NCI-H1048 (cell line): Measurements from ENCODE around the gene ST6GALNAC3.
"Not testable (repeated sequence)": the region's sequence is repeated elsewhere in the genome, so short reads cannot be mapped to it uniquely, and the experiment has no call there.

Experiments used
- DNase-seq: peaks from one replicate; lab custom pipeline; 2025; lab: John Stamatoyannopoulos, UW

ST6GALNAC3 gene

GRCh38 chr1:76198452-76198851 is 123.9 kb downstream of the ST6GALNAC3 start:
- DNase-seq = no peak

DNA sequence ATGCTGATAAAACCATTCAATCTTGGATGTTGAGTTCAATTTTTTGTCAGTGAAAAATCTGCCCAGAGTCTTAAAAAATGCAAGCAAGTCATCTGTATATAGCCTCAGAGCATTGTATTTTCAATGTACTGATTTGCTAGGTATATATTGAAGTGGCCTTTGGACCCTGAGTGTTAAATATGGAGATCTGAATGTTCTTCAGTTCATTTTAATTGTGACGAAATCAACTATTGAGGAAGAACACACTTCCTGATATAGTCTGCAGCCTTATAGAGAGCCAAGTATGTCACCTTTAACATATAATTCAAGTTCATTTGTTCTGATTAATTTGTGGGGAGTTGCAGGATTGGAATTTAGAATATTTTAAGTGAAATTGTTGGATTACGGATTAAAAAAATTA is 128.1 kb downstream of the ST6GALNAC3 start:
- no peak for DNase-seq

DNA sequence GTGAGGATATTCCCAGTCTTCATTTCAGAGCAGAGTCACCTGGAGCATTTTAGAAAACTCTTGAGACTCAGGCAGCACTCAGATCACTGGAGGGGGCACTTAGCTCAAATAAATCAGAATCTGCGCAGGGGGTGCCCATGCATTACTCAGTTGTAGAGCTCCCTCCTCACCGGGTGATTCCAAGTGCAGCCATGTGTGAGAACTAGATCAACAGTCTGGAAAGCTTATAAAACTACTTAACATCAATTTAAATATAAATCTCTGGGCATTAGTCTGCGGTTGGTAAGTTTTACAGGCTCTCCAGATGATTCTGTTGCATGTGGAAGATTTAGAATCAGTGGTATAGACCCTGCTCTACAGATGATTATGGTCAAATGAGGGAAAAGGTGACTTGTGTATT is 128.6 kb downstream of the ST6GALNAC3 start:
- DNase-seq = no peak

DNA sequence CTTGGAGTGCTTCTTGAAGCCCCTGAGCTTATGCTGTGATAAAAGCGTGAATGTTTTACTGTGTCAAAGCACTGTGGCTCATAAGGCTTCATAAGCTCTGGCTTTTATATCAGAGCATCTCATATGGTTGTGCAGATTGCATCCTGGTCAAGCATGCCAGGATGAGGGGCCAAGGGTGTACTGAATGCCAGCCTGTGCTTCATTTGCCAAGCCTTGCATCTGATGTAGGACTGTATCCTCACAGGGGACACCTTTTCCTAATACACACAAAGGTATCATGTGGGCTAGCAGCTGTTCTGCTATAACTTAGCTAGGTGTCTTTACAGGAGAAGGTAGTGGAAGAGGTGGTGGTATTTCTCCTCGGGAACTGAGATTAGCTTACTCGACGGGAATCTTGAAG is 134.7 kb downstream of the ST6GALNAC3 start:
- no peak for DNase-seq

DNA sequence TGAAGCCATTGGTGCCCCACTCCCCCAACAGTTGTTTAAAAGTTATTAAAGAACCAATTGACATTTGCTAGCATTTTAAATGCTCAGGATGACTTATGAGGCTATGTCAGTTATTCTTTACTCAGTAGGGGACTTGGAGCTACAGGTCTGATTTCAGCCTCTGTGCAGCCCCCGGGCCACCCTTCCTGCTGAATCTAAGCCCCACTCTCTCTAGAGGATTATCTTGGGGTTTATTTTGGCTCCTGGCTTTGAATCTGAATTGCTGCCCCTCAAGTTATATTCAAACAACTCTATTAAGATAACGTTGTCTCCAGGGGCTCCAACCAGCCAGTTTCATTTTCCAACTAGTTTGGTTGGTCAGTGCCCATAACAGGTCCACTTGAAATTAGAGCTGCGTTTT is 135.1 kb downstream of the ST6GALNAC3 start:
- no peak for DNase-seq

GRCh38 chr1:76210160-76210559 is 135.6 kb downstream of the ST6GALNAC3 start:
- no peak for DNase-seq

- no peak for DNase-seq
Measured at GRCh38 chr1:76218888-76219287, 144.3 kb downstream of the ST6GALNAC3 start.

- no peak for DNase-seq
Measured at GRCh38 chr1:76219366-76219818, 144.8 kb downstream of the ST6GALNAC3 start.

DNA sequence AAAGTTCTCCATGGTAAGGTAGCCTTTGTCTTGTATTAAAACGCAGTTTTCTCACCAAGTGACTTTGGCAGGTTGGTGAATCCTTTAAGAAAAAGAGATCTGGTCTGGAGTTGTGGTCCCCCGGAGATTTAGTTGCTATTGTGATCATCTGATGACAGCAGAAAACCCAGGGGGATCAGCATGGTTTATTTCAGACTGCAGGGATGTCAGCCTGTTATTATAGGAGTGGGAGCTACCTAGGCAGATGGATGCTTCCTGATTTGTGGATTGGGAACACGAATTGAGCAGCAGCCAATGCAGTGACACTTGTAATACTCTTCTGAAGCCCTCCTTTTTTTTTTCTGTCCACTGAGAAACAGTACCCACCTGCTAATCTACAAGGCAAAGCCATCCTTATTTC is 150.2 kb downstream of the ST6GALNAC3 start:
- no peak for DNase-seq

- no peak for DNase-seq
Measured at GRCh38 chr1:76225526-76225925, 151.0 kb downstream of the ST6GALNAC3 start.

- no peak for DNase-seq
Measured at GRCh38 chr1:76227621-76228020, 153.1 kb downstream of the ST6GALNAC3 start.

DNA sequence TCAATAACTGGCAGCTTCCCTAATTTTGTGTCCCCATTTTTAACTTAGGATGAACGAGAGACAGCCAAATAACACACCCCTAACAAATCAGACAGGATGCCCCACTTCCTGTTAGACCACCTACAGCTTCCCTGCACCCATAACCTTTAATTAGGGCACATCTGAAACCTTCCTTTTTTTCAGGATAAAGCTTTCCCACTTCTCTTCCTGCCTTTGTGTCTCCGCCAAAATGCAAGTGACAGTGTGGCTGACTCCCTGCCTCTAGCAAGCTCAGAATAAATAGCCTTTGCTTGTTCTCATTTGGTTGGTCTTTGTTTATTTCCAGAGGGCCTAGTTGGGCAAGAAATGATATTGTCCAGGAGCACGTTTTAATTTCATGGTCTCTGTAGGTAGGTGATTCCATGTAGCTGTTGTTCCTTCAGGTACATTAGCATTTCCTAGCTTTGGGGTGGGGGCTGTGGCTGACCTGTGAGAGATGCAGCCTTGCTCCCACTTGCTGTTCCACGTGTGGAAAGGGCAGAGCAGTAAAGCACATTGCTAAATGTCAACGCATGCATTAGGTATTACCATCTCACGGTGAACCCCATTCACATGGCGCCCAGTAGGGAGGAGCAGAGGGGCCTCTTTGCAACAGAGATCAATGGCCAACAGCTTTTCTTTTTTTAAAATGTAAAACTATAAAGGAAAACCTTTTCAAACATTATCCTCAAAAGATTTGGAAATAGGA is 154.9 kb downstream of the ST6GALNAC3 start:
- DNase-seq = no peak

- no peak for DNase-seq
Measured at GRCh38 chr1:76230842-76231281, 156.3 kb downstream of the ST6GALNAC3 start.

DNA sequence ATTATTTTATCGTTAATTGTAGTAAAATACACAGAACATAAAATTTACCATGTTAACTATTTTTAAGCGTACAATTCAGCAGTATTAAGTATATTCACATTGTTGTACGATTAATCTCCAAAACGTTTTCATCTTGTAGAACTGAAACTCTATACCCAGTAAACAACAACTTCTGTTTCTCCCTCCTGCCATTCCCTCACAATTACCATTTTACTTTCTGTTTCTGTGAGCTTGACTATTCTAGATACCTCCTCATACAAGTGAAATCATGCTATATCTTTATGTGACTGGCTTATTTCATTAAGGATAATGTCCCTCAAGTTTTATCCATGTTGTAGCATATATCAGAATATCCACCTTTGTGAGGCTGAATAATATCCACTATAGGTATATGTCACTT is 156.8 kb downstream of the ST6GALNAC3 start:
- no peak for DNase-seq

- no peak for DNase-seq
Measured at GRCh38 chr1:76232666-76233065, 158.1 kb downstream of the ST6GALNAC3 start.

GRCh38 chr1:76234061-76234460 is 159.5 kb downstream of the ST6GALNAC3 start:
- no peak for DNase-seq

- DNase-seq = no peak
Measured at GRCh38 chr1:76237211-76237610, 162.7 kb downstream of the ST6GALNAC3 start.

DNA sequence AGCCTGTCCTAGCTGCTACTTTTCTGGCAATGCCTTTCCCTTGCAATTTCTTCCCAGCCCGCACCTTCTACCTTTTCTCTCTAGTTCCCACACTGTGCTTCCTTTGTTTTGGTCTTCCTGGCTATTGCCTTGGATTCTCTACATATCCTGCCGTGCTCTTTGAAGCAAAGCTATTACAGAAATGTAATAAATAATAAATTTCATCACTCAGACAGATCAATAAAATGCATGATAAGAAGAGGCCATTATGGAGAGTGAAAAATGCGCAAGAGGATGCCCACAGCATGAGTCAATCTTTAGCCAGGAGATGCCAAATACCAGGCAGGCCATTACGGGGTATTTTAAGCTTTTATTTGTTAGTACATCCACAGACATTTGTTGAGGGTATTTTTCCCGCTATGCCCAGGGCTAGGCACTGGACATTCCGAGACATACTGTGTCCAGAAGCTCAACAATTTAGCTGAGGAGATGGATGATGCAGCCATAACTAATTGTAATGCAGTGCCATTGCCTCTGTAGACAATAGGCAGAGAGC is 163.6 kb downstream of the ST6GALNAC3 start:
- no peak for DNase-seq

GRCh38 chr1:76239470-76239918 is 164.9 kb downstream of the ST6GALNAC3 start:
- DNase-seq = no peak

- no peak for DNase-seq
Measured at GRCh38 chr1:76240316-76240715, 165.8 kb downstream of the ST6GALNAC3 start.

- DNase-seq = not testable (repeated sequence)
Measured at GRCh38 chr1:76242587-76242986, 168.0 kb downstream of the ST6GALNAC3 start.

GRCh38 chr1:76247261-76247852 is 172.8 kb downstream of the ST6GALNAC3 start:
- no peak for DNase-seq

GRCh38 chr1:76250271-76250670 is 175.7 kb downstream of the ST6GALNAC3 start:
- no peak for DNase-seq
